Measurements from ENCODE around the gene GOLIM4. TPM values are rescaled to one million over a fixed set of nuclear protein-coding genes. Genes with fewer than 3 reads are reported as not detected.

The GOLIM4 gene
- total RNA-seq, 1 experiment from 2014 or later = 17.4 TPM

- Mint-ChIP-seq H3K4me1 (ENCODE audit: low read depth, unreplicated experiment) (no peaks in the 10 kb centered on the region), H3K36me3 (ENCODE audit: insufficient read depth, unreplicated experiment) (no peaks in the 10 kb centered on the region), H3K4me3 (ENCODE audit: unreplicated experiment) (no peak overlapping the region), H3K9me3 (ENCODE audit: unreplicated experiment) (no peaks in the 10 kb centered on the region), H3K27ac (ENCODE audit: unreplicated experiment) (no peak overlapping the region), H3K27me3 (ENCODE audit: insufficient read depth, unreplicated experiment) (no peaks in the 10 kb centered on the region)
- Histone ChIP-seq H3K4me1 (peaks cover 14% of the 10 kb centered on the region), H3K4me3 (ENCODE audit: low read depth, low read length) (no peak overlapping the region), H3K36me3 (ENCODE audit: control insufficient read depth, insufficient read depth, low read length) (no peaks in the 10 kb centered on the region), H3K27me3 (replicated peaks; ENCODE audit: control insufficient read depth, insufficient read depth, low read length) (no peaks in the 10 kb centered on the region), H3K9me3 (no peaks in the 10 kb centered on the region)
- intact Hi-C loops (cut with micrococcal nuclease; ENCODE audit: unreplicated experiment) = no loop called here
- no peak for DNase-seq
- ChIA-PET CTCF (no interaction called here), POLR2A (no interaction called here)
- BruUV-seq (replicated peaks) = no TSS peak
- TF ChIP-seq CTCF (IDR thresholded peaks at IDR 0.05; ENCODE audit: insufficient read depth in 1 of 2, low read depth in 1 of 2, low read length in 1 of 2, severe bottlenecking in 1 of 2, unreplicated experiment in 1 of 2) = no peak
These were observed 94.5 kb downstream of the GOLIM4 start for GRCh38 chr3:168001244-168001643.

GRCh38 chr3:167998253-167998652 is 97.5 kb downstream of the GOLIM4 start:
- no peaks in the 10 kb centered on the region for H3K4me1 Mint-ChIP-seq (ENCODE audit: low read depth, unreplicated experiment)
- CTCF ChIA-PET = no interaction called here
- no TSS peak for BruUV-seq (replicated peaks)
- H3K4me3 Mint-ChIP-seq (ENCODE audit: unreplicated experiment) = no peak overlapping the region
- H3K9me3 Mint-ChIP-seq (ENCODE audit: unreplicated experiment) = no peaks in the 10 kb centered on the region
- H3K36me3 Mint-ChIP-seq (ENCODE audit: insufficient read depth, unreplicated experiment) = no peaks in the 10 kb centered on the region
- peaks cover 8% of the 10 kb centered on the region for H3K4me1 ChIP-seq
- H3K9me3 ChIP-seq = no peaks in the 10 kb centered on the region
- no peak overlapping the region for H3K4me3 ChIP-seq (ENCODE audit: low read depth, low read length)
- POLR2A ChIA-PET = no interaction called here
- H3K27me3 ChIP-seq (replicated peaks; ENCODE audit: control insufficient read depth, insufficient read depth, low read length) = no peaks in the 10 kb centered on the region
- intact Hi-C loops (cut with micrococcal nuclease; ENCODE audit: unreplicated experiment) = no loop called here
- TF ChIP-seq CTCF (IDR thresholded peaks at IDR 0.05; ENCODE audit: insufficient read depth in 1 of 2, low read depth in 1 of 2, low read length in 1 of 2, severe bottlenecking in 1 of 2, unreplicated experiment in 1 of 2) = no peak
- no peak for DNase-seq
- H3K36me3 ChIP-seq (ENCODE audit: control insufficient read depth, insufficient read depth, low read length) = no peaks in the 10 kb centered on the region
- H3K27ac Mint-ChIP-seq (ENCODE audit: unreplicated experiment) = no peak overlapping the region
- no peaks in the 10 kb centered on the region for H3K27me3 Mint-ChIP-seq (ENCODE audit: insufficient read depth, unreplicated experiment)

GRCh38 chr3:167996514-167996913 is 99.2 kb downstream of the GOLIM4 start:
- Mint-ChIP-seq H3K27ac (ENCODE audit: unreplicated experiment) (no peak overlapping the region), H3K4me3 (ENCODE audit: unreplicated experiment) (no peak overlapping the region), H3K36me3 (ENCODE audit: insufficient read depth, unreplicated experiment) (no peaks in the 10 kb centered on the region), H3K4me1 (ENCODE audit: low read depth, unreplicated experiment) (no peaks in the 10 kb centered on the region), H3K27me3 (ENCODE audit: insufficient read depth, unreplicated experiment) (no peaks in the 10 kb centered on the region), H3K9me3 (ENCODE audit: unreplicated experiment) (no peaks in the 10 kb centered on the region)
- H3K4me1 ChIP-seq = peaks cover 13% of the 10 kb centered on the region
- no peak for DNase-seq
- H3K9me3 ChIP-seq = no peaks in the 10 kb centered on the region
- ChIA-PET CTCF (no interaction called here), POLR2A (no interaction called here)
- no TSS peak for BruUV-seq (replicated peaks)
- no peaks in the 10 kb centered on the region for H3K36me3 ChIP-seq (ENCODE audit: control insufficient read depth, insufficient read depth, low read length)
- no peak overlapping the region for H3K4me3 ChIP-seq (ENCODE audit: low read depth, low read length)
- no peaks in the 10 kb centered on the region for H3K27me3 ChIP-seq (replicated peaks; ENCODE audit: control insufficient read depth, insufficient read depth, low read length)
- TF ChIP-seq CTCF (IDR thresholded peaks at IDR 0.05; ENCODE audit: insufficient read depth in 1 of 2, low read depth in 1 of 2, low read length in 1 of 2, severe bottlenecking in 1 of 2, unreplicated experiment in 1 of 2) = no peak
- intact Hi-C loops (cut with micrococcal nuclease; ENCODE audit: unreplicated experiment) = no loop called here
